GM21825 (cell line): ENCODE results near the gene MAGOHB.
"Not testable (repeated sequence)": the region's sequence is repeated elsewhere in the genome, so short reads cannot be mapped to it uniquely, and the experiment has no call there.

Experiments
- ATAC-seq: cut with Tn5 transposase; IDR thresholded peaks from one replicate; pipeline ENCODE4 v1.9.1; 2021; ENCODE audit warnings: mild to moderate bottlenecking, moderate library complexity; ENCODE audit not compliant: unreplicated experiment

Gene MAGOHB

GRCh38 chr12:10614056-10614370 is 604 bp upstream of the MAGOHB start:
- peak; percentile 18 for ATAC-seq

GRCh38 chr12:10612984-10613348 is 443 bp downstream of the MAGOHB start:
- ATAC-seq: peak; percentile 7

- no peak for ATAC-seq
Observed at GRCh38 chr12:10612110-10612509, 1.3 kb downstream of the MAGOHB start.

- ATAC-seq: not testable (repeated sequence)
Observed at GRCh38 chr12:10611258-10611657, 2.2 kb downstream of the MAGOHB start.

GRCh38 chr12:10610188-10610587 is 3.2 kb downstream of the MAGOHB start:
- ATAC-seq: no peak

GRCh38 chr12:10607885-10608458 is 5.4 kb downstream of the MAGOHB start:
- no peak for ATAC-seq

GRCh38 chr12:10601860-10602259 is 11.5 kb downstream of the MAGOHB start:
- no peak for ATAC-seq

- no peak for ATAC-seq
Observed at GRCh38 chr12:10600988-10601387, 12.4 kb downstream of the MAGOHB start.

- ATAC-seq: no peak
Observed at GRCh38 chr12:10595881-10596280, 17.5 kb downstream of the MAGOHB start.

- no peak for ATAC-seq
Observed at GRCh38 chr12:10590966-10591365, 22.4 kb downstream of the MAGOHB start.

GRCh38 chr12:10584415-10584814 is 29.0 kb downstream of the MAGOHB start:
- no peak for ATAC-seq

- no peak for ATAC-seq
Observed at GRCh38 chr12:10582704-10583103, 30.7 kb downstream of the MAGOHB start.

- ATAC-seq: not testable (repeated sequence)
Observed at GRCh38 chr12:10582133-10582532, 31.3 kb downstream of the MAGOHB start.

GRCh38 chr12:10574307-10574706 is 39.1 kb downstream of the MAGOHB start:
- no peak for ATAC-seq

- not testable (repeated sequence) for ATAC-seq
Observed at GRCh38 chr12:10572021-10572490, 41.4 kb downstream of the MAGOHB start.

GRCh38 chr12:10571141-10571540 is 42.3 kb downstream of the MAGOHB start:
- no peak for ATAC-seq

- ATAC-seq: no peak
Observed at GRCh38 chr12:10567813-10568212, 45.6 kb downstream of the MAGOHB start.

- no peak for ATAC-seq
Observed at GRCh38 chr12:10563966-10564365, 49.4 kb downstream of the MAGOHB start.

GRCh38 chr12:10563002-10563401 is 50.4 kb downstream of the MAGOHB start:
- no peak for ATAC-seq

GRCh38 chr12:10562306-10562933 is 51.0 kb downstream of the MAGOHB start:
- ATAC-seq: no peak

- ATAC-seq: no peak
Observed at GRCh38 chr12:10559244-10559643, 54.2 kb downstream of the MAGOHB start.

- no peak for ATAC-seq
Observed at GRCh38 chr12:10558789-10559188, 54.6 kb downstream of the MAGOHB start.

- no peak for ATAC-seq
Observed at GRCh38 chr12:10558301-10558700, 55.1 kb downstream of the MAGOHB start.
